GM12878 (cell line): ENCODE results near the gene DAGLA. TPM values are rescaled to one million over a fixed set of nuclear protein-coding genes. Genes with fewer than 3 reads are reported as not detected.

Experiments used
- ATAC-seq: fragments of 200-7000 bp; cut with Tn5 transposase; 3 replicates; pipeline ENCODE4 v1.9.1; 2020; ENCODE audit warnings: mild to moderate bottlenecking, moderate library complexity
- BruUV-seq: library from RNA; stranded (reverse); fragments of 400-500 nt; replicated peaks from 2 replicates; lab custom pipeline; 2021; lab: Mats Ljungman, UMichigan
- CTCF ChIA-PET: fragments of 300-600 bp; sonication (Branson Sonifier 250); formaldehyde crosslinking; extraction: SDS; loops from one replicate; lab custom pipeline; 2021; ENCODE audit warnings: inconsistent platforms; lab: Yijun Ruan, JAX
- POLR2A ChIA-PET: fragments of 350-600 bp; formaldehyde crosslinking; extraction: SDS; loops from one replicate; lab custom pipeline; 2021; ENCODE audit warnings: inconsistent platforms; lab: Charles Lee
- RAD21 ChIA-PET: fragments of 300-600 bp; sonication (Branson Sonifier 250); formaldehyde crosslinking; loops from one replicate; lab custom pipeline; 2023; ENCODE audit warnings: antibody characterized with exemption; ENCODE audit not compliant: unreplicated experiment; lab: Charles Lee
- SMC1A ChIA-PET: fragments of 300-600 bp; sonication (Branson Sonifier 250); formaldehyde crosslinking; loops from one replicate; lab custom pipeline; 2023; ENCODE audit not compliant: unreplicated experiment, uncharacterized antibody; lab: Charles Lee
- DNase-seq: peaks from one replicate; pipeline ENCODE4 v3.0.0-alpha.2; 2011; ENCODE audit warnings: low read depth, low spot score
- FAIRE-seq: peaks from 3 replicates; lab custom pipeline; 2011; peaks lifted over from hg19 to GRCh38; lab: Jason Lieb, UNC
- H2AFZ ChIP-seq: 2 replicates; pipeline ENCODE4 v1.6.0; 2011; ENCODE audit warnings: low read depth, low read length, control low read depth; ENCODE audit not compliant: control insufficient read depth
- H3K27ac ChIP-seq: 2 replicates; pipeline ENCODE4 v1.5.1; 2011; ENCODE audit warnings: control low read depth; ENCODE audit not compliant: control insufficient read depth, insufficient read depth
- H3K27me3 ChIP-seq, 2 experiments: replicated peaks in 1 of 2; 2 replicates each; pipeline versions ENCODE4 v1.6.0 to v1.6.1; 2011; ENCODE audit warnings: low read length in 1 of 2; ENCODE audit not compliant: control insufficient read depth in 2 of 2, insufficient read depth in 2 of 2
- H3K36me3 ChIP-seq, 2 experiments: 2 replicates each; pipeline ENCODE4 v1.5.1; 2011; ENCODE audit warnings: low read length in 1 of 2; ENCODE audit not compliant: control insufficient read depth in 2 of 2, insufficient read depth in 2 of 2
- H3K4me1 ChIP-seq: 2 replicates; pipeline ENCODE4 v1.6.1; 2011; ENCODE audit warnings: mild to moderate bottlenecking, low read length, moderate library complexity, mixed read lengths; ENCODE audit not compliant: control insufficient read depth, insufficient read depth
- H3K4me2 ChIP-seq: 2 replicates; pipeline ENCODE4 v1.6.0; 2011; ENCODE audit warnings: control low read depth; ENCODE audit not compliant: control insufficient read depth, insufficient read depth
- H3K4me3 ChIP-seq: fragments of 200-600 bp; sonication (generic); 2 replicates; pipeline ENCODE4 v1.5.1; 2016
- H3K79me2 ChIP-seq: 2 replicates; pipeline ENCODE4 v1.6.0; 2011; ENCODE audit warnings: low read length; ENCODE audit not compliant: control insufficient read depth, insufficient read depth
- H3K9ac ChIP-seq: 2 replicates; pipeline ENCODE4 v1.8.0; 2011; ENCODE audit warnings: low read length, control low read depth, mixed read lengths; ENCODE audit not compliant: control insufficient read depth, insufficient read depth
- H3K9me3 ChIP-seq: replicated peaks from 3 replicates; pipeline ENCODE4 v1.5.1; 2011; ENCODE audit warnings: mild to moderate bottlenecking, low read length; ENCODE audit not compliant: control insufficient read depth, insufficient read depth
- H4K20me1 ChIP-seq: 2 replicates; pipeline ENCODE4 v1.6.0; 2011; ENCODE audit not compliant: control insufficient read depth, insufficient read depth
- CBX3 ChIP-seq: fragments of 200-600 bp; sonication (generic); IDR thresholded peaks from 2 replicates; pipeline ENCODE4 v1.6.1; 2016; ENCODE audit warnings: low read depth, borderline replicate concordance
- CEBPB ChIP-seq, 2 experiments: fragments of 150-350 bp in 1 of 2; IDR thresholded peaks; 2 replicates each; pipeline ENCODE4 v1.6.1; 2012 to 2014; ENCODE audit warnings: low read depth in 2 of 2, low read length in 2 of 2, borderline replicate concordance in 1 of 2, inconsistent platforms in 1 of 2
- EED ChIP-seq: sonication (generic); IDR thresholded peaks from 2 replicates; pipeline ENCODE4 v1.6.1; 2016; ENCODE audit warnings: antibody characterized with exemption, low read depth
- JUNB ChIP-seq: IDR thresholded peaks from 2 replicates; pipeline ENCODE4 v1.6.1; 2016; ENCODE audit warnings: antibody characterized with exemption, mild to moderate bottlenecking
- LARP7 ChIP-seq: fragments of 450-650 bp; IDR thresholded peaks from 2 replicates; pipeline ENCODE4 v1.6.1; 2017; ENCODE audit warnings: mild to moderate bottlenecking
- MEF2B ChIP-seq: fragments of 450-650 bp; IDR thresholded peaks from 2 replicates; pipeline ENCODE4 v1.6.1; 2018; ENCODE audit warnings: mild to moderate bottlenecking, moderate library complexity; ENCODE audit not compliant: partially characterized antibody, poor library complexity, severe bottlenecking
- PAX8 ChIP-seq: fragments of 450-650 bp; IDR thresholded peaks from 2 replicates; pipeline ENCODE4 v1.6.1; 2017; ENCODE audit warnings: mild to moderate bottlenecking, moderate library complexity
- PML ChIP-seq: IDR thresholded peaks from 2 replicates; pipeline ENCODE4 v1.6.1; 2012; ENCODE audit warnings: low read length, inconsistent platforms
- YBX1 ChIP-seq: fragments of 450-650 bp; IDR thresholded peaks from 2 replicates; pipeline ENCODE4 v1.6.1; 2016; ENCODE audit warnings: antibody characterized with exemption
- WGBS: methylation state at CpG from one replicate; pipeline ENCODE4 v1.1.6; 2016; ENCODE audit warnings: low lambda C conversion rate; ENCODE audit not compliant: insufficient replicate concordance, insufficient coverage; ENCODE audit errors: missing lambda C conversion rate; 5-methylcytosine and 5-hydroxymethylcytosine counted together
- in situ Hi-C: fragments of 300-500 bp; cut with MboI; formaldehyde crosslinking; loops from 9 replicates; pipeline ENCODE4 v1.14.3; 2018; ENCODE audit warnings: mixed read lengths
- intact Hi-C: fragments of 100-400 bp; cut with micrococcal nuclease; formaldehyde crosslinking; loops from one replicate; pipeline ENCODE4 v1.14.2; 2022; ENCODE audit not compliant: unreplicated experiment
- polyA plus RNA-seq, 11 experiments: library from polyadenylated mRNA; depleted of rRNA in 4 of 11; unstranded in 6 of 11; stranded (reverse) in 5 of 11; fragments of >200 nt; fragmentation: Nextera tagmentation in 4 of 11; fragmentation: Illumina TruSeq in 1 of 11; extraction: Ambion mirVana in 4 of 11; extraction: Trizol in 1 of 11; gene quantifications; 1 replicate in 1 of 11; 2 replicates in 10 of 11; pipeline versions ENCODE4 v1.2.1 to v1.2.3, GENCODE V29; 2011 to 2016; ENCODE audit warnings: inconsistent platforms in 2 of 11, missing spikeins in 2 of 11, low read depth in 1 of 11
- total RNA-seq, 4 experiments: library from RNA; depleted of rRNA in 3 of 4; stranded (reverse); fragments of >200 nt in 3 of 4; fragmentation: Illumina TruSeq in 1 of 4; extraction: Trizol in 1 of 4; gene quantifications; 2 replicates each; pipeline versions ENCODE4 v1.2.1 to v1.2.3, GENCODE V29; 2013 to 2021
- TF ChIP-seq, protein P1 (sequence below): IDR thresholded peaks from 2 replicates; pipeline ENCODE4 v1.6.1; 2011; ENCODE audit warnings: low read depth, mild to moderate bottlenecking, low read length, moderate library complexity, borderline replicate concordance; ENCODE audit errors: extremely low read depth
- TF ChIP-seq, protein P2 (sequence below): IDR thresholded peaks from 2 replicates; pipeline ENCODE4 v1.6.1; 2012; ENCODE audit warnings: low read depth, low read length, improper control_type of control experiment
- TF ChIP-seq, protein P3 (sequence below): fragments of 150-350 bp; IDR thresholded peaks from 2 replicates; pipeline ENCODE4 v1.6.1; 2016; ENCODE audit warnings: low read depth, low read length

DAGLA gene
- total and polyA plus RNA-seq, 10 of the 15 experiments (the other 5 are each of a cell fraction or from before 2014, with no cell fraction given): 0.05 TPM; not detected in 9

DNA sequence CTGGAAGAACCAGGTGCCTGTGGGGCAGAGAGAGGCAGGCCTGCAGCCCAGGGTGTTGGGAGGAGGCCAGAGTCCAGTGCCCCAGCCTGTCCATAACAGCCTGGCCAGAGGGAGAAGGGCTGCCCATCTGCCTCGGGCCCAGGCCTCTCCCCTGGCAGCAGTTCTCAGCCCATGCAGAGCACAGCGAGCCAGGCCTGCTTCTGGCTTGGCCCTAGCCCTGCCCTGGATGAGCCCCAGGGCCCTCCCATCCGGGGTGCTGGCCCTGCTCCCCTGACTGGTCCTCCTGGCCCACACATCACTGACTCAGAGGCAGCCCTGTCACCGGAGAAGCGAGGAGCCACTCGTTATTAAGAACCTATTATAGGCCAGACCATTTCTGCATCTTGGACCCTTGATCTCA lies 52.5 kb downstream of the DAGLA start:
- FAIRE-seq: no peak
- BruUV-seq: no TSS peak
- CTCF ChIA-PET: interaction anchor here (0.7 to 2.1 kb wide), 28 partner anchors 9 to 375 kb away, joined by 3 to 16 read pairs (median 5); partner anchors contain the start of genes DAGLA, FEN1 and TMEM258

DNA sequence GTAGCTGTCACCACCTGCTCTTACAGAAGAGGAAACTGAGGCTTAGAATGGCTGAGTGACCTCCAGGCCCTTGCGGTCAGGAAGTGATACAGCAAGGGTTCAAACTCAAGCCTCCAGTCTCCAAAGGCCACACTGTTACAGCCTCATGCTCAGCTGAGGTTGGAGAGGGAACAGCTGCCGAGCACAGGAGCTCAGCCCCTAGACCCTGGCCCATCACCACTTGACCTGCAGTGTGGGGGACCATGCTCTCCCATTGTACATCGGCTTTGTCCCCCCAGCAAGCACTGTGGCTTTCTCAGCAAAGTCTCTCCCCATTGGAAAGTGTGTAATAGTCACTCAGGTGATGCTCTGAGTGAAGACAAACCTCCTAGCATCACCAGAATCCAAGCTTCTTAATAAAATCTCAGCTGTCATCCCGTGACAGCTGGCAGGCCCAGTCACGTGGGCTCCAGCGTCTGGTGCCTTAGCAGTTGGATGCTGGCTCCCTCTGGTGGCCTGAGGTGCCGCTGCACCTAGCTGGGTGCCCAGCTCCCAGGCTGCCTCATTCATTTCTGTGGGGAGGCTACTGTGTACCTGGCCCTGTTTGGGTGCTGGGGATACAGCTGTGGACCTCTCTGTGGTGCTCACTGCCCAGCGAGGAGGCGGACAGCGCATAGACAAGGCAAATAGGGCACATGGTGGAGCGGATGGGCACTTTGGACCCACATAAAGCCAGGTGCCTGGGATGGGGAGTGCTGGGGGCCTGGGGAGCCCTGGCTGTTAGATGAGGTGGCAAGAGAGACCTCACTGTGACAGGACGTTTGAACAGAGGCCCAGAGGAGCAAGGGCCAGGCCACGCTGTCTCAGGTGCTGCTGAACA lies 53.2 kb downstream of the DAGLA start:
- ChIA-PET CTCF (interaction anchor here (0.7 to 2.1 kb wide), 41 partner anchors 8 to 375 kb away, joined by 3 to 16 read pairs (median 4); partner anchors contain the start of genes DAGLA, FEN1 and TMEM258), SMC1A (interaction anchor here (0.6 to 1.9 kb wide), 11 partner anchors 16 to 375 kb away, joined by 3 to 7 read pairs (median 3); partner anchors contain the start of genes FEN1 and TMEM258), RAD21 (interaction anchor here (0.7 to 1.4 kb wide), 16 partner anchors 11 to 95 kb away, joined by 3 to 6 read pairs (median 5); partner anchors contain the start of gene FEN1), POLR2A (no interaction called here)
- Histone ChIP-seq H3K36me3 (no peaks in the 10 kb centered on the region), H3K9me3 (no peaks in the 10 kb centered on the region), H3K4me2 (no peak overlapping the region), H2AFZ (no peak overlapping the region; the same call in 1 of the 2 replicates), H3K27ac (no peak overlapping the region), H4K20me1 (no peaks in the 10 kb centered on the region), H3K4me3 (no peak overlapping the region), H3K27me3 (no peaks in the 10 kb centered on the region; a peak in 1 of 4 replicates), H3K4me1 (no peaks in the 10 kb centered on the region), H3K79me2 (no peaks in the 10 kb centered on the region), H3K9ac (no peak overlapping the region)
- ATAC-seq (peak; percentile 95), DNase-seq (peak; percentile 12), FAIRE-seq (peak; percentile 98)
- no TSS peak for BruUV-seq
- WGBS: 15% methylated on average over 13 of the region's 13 CpGs
- in situ Hi-C loops: no loop called here
- intact Hi-C loops: loop anchor here (2.0 to 10.0 kb wide), 2 partner anchors 53 to 259 kb away; partner anchors contain the start of gene DAGLA
- no peak for TF ChIP-seq PML
- no peak for TF ChIP-seq JUNB
- TF ChIP-seq MEF2B: no peak
- TF ChIP-seq, protein P1, sequence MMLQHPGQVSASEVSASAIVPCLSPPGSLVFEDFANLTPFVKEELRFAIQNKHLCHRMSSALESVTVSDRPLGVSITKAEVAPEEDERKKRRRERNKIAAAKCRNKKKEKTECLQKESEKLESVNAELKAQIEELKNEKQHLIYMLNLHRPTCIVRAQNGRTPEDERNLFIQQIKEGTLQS: peak; percentile 96
- TF ChIP-seq, protein P2, sequence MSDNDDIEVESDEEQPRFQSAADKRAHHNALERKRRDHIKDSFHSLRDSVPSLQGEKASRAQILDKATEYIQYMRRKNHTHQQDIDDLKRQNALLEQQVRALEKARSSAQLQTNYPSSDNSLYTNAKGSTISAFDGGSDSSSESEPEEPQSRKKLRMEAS: peak; percentile 92
- TF ChIP-seq, protein P3, sequence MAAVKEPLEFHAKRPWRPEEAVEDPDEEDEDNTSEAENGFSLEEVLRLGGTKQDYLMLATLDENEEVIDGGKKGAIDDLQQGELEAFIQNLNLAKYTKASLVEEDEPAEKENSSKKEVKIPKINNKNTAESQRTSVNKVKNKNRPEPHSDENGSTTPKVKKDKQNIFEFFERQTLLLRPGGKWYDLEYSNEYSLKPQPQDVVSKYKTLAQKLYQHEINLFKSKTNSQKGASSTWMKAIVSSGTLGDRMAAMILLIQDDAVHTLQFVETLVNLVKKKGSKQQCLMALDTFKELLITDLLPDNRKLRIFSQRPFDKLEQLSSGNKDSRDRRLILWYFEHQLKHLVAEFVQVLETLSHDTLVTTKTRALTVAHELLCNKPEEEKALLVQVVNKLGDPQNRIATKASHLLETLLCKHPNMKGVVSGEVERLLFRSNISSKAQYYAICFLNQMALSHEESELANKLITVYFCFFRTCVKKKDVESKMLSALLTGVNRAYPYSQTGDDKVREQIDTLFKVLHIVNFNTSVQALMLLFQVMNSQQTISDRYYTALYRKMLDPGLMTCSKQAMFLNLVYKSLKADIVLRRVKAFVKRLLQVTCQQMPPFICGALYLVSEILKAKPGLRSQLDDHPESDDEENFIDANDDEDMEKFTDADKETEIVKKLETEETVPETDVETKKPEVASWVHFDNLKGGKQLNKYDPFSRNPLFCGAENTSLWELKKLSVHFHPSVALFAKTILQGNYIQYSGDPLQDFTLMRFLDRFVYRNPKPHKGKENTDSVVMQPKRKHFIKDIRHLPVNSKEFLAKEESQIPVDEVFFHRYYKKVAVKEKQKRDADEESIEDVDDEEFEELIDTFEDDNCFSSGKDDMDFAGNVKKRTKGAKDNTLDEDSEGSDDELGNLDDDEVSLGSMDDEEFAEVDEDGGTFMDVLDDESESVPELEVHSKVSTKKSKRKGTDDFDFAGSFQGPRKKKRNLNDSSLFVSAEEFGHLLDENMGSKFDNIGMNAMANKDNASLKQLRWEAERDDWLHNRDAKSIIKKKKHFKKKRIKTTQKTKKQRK: no peak
- no peak for TF ChIP-seq CBX3

More for the DNA sequence above, 52.5 kb downstream of the DAGLA start:
- no peak for DNase-seq
- Histone ChIP-seq H3K4me2 (no peak overlapping the region), H3K27ac (no peak overlapping the region), H4K20me1 (no peaks in the 10 kb centered on the region), H3K4me3 (no peak overlapping the region), H3K9me3 (no peaks in the 10 kb centered on the region), H3K27me3 (no peaks in the 10 kb centered on the region; a peak in 1 of 4 replicates), H2AFZ (no peak overlapping the region), H3K9ac (no peak overlapping the region), H3K36me3 (no peaks in the 10 kb centered on the region)
- SMC1A ChIA-PET: interaction anchor here (0.7 to 1.9 kb wide), 6 partner anchors 54 to 287 kb away, joined by 3 to 7 read pairs (median 4); partner anchors contain the start of genes FEN1 and TMEM258
- RAD21 ChIA-PET: interaction anchor here (0.8 to 1.3 kb wide), 9 partner anchors 11 to 94 kb away, joined by 3 to 6 read pairs (median 5); no protein-coding TSS in a partner anchor
- intact Hi-C loops: loop anchor here (2.0 to 10.0 kb wide), 2 partner anchors 52 to 258 kb away; partner anchors contain the start of gene DAGLA
- POLR2A ChIA-PET: no interaction called here
- 26% methylated on average over 6 of the region's 6 CpGs for WGBS
- in situ Hi-C loops: no loop called here
- TF ChIP-seq CEBPB (IDR thresholded peaks at IDR 0.05; ENCODE audit: borderline replicate concordance in 1 of 2, low read depth in 2 of 2, low read length in 2 of 2) (no peak), EED (no peak), YBX1 (no peak), PAX8 (no peak), LARP7 (no peak)
- TF ChIP-seq, all 136 proteins: peak for 0
- no peaks in the 10 kb centered on the region for H3K79me2 ChIP-seq
- no peaks in the 10 kb centered on the region for H3K4me1 ChIP-seq
- ATAC-seq: no peak
